CD8-positive, alpha-beta memory T cell (primary cell): ENCODE measurements around the gene GNAO1. TPM values are rescaled to one million over a fixed set of nuclear protein-coding genes. Genes with fewer than 3 reads are reported as not detected.

Experiments
- CTCF ChIA-PET: fragments of 350-600 bp; sonication (Branson Sonifier 250); formaldehyde crosslinking; loops from one replicate; lab custom pipeline; 2021; ENCODE audit warnings: antibody characterized with exemption; lab: Charles Lee
- POLR2A ChIA-PET: fragments of 350-600 bp; sonication (Branson Sonifier 250); formaldehyde crosslinking; loops from one replicate; lab custom pipeline; 2021; ENCODE audit warnings: antibody characterized with exemption; lab: Charles Lee
- DNase-seq, 5 donors: peaks; one replicate each; pipeline versions ENCODE4 v3.0.0 to v3.0.0-alpha.2; 2020 to 2022; ENCODE audit warnings: mixed read lengths in 1 of 5
- H3K27ac ChIP-seq: one replicate; pipeline ENCODE4 v1.7.0; 2013; ENCODE audit warnings: low read depth, mild to moderate bottlenecking, low read length, moderate library complexity
- H3K27me3 ChIP-seq: 2 replicates; pipeline ENCODE4 v1.7.0; 2013; ENCODE audit warnings: low read length, mild to moderate bottlenecking; ENCODE audit not compliant: insufficient read depth, poor library complexity, severe bottlenecking
- H3K36me3 ChIP-seq: 2 replicates; pipeline ENCODE4 v1.7.0; 2013; ENCODE audit warnings: mild to moderate bottlenecking, low read length, moderate library complexity; ENCODE audit not compliant: insufficient read depth
- H3K4me1 ChIP-seq: 2 replicates; pipeline ENCODE4 v1.7.0; 2013; ENCODE audit warnings: mild to moderate bottlenecking, low read length, moderate library complexity; ENCODE audit not compliant: insufficient read depth
- H3K4me3 ChIP-seq: 2 replicates; pipeline ENCODE4 v1.7.0; 2013; ENCODE audit warnings: mild to moderate bottlenecking, low read length
- H3K9me3 ChIP-seq: 2 replicates; pipeline ENCODE4 v1.7.0; 2013; ENCODE audit warnings: mild to moderate bottlenecking, low read length
- H3K27ac Mint-ChIP-seq, 8 donors: one replicate each; pipeline ENCODE4 v1.8.0; 2020 to 2021; ENCODE audit warnings: mixed read lengths in 8 of 8, mild to moderate bottlenecking in 6 of 8, inconsistent platforms in 3 of 8, moderate library complexity in 3 of 8
- H3K27me3 Mint-ChIP-seq, 2 donors: one replicate each; pipeline ENCODE4 v1.8.0; 2020 to 2021; ENCODE audit warnings: mixed read lengths in 2 of 2, mild to moderate bottlenecking in 1 of 2, moderate library complexity in 1 of 2
- H3K36me3 Mint-ChIP-seq, 3 donors: one replicate each; pipeline ENCODE4 v1.8.0; 2020 to 2021; ENCODE audit warnings: mixed read lengths in 3 of 3, inconsistent platforms in 1 of 3, mild to moderate bottlenecking in 1 of 3
- H3K4me1 Mint-ChIP-seq, 3 donors: one replicate each; pipeline ENCODE4 v1.8.0; 2020 to 2021; ENCODE audit warnings: mixed read lengths in 3 of 3, inconsistent platforms in 1 of 3, mild to moderate bottlenecking in 1 of 3
- H3K4me3 Mint-ChIP-seq, 7 donors: one replicate each; pipeline ENCODE4 v1.8.0; 2020 to 2021; ENCODE audit warnings: mixed read lengths in 7 of 7, mild to moderate bottlenecking in 6 of 7, moderate library complexity in 4 of 7, inconsistent platforms in 2 of 7
- H3K9me3 Mint-ChIP-seq, 5 donors: one replicate each; pipeline ENCODE4 v1.8.0; 2020 to 2022; ENCODE audit warnings: mixed read lengths in 5 of 5, mild to moderate bottlenecking in 3 of 5, moderate library complexity in 2 of 5, inconsistent platforms in 1 of 5
- polyA plus RNA-seq: library from polyadenylated mRNA; unstranded; fragments of 300-500 nt; fragmentation: Illumina TruSeq; gene quantifications from one replicate; pipeline ENCODE4 v1.2.3, GENCODE V29; 2021
- total RNA-seq, 2 experiments: library from RNA; stranded (reverse); gene quantifications; one replicate each; pipeline ENCODE4 v1.2.3, GENCODE V29; 2021

GNAO1 gene
- total and polyA plus RNA-seq, 3 experiments from 2014 or later, result 0.86 to 2.5 (median 2.5) TPM

DNA sequence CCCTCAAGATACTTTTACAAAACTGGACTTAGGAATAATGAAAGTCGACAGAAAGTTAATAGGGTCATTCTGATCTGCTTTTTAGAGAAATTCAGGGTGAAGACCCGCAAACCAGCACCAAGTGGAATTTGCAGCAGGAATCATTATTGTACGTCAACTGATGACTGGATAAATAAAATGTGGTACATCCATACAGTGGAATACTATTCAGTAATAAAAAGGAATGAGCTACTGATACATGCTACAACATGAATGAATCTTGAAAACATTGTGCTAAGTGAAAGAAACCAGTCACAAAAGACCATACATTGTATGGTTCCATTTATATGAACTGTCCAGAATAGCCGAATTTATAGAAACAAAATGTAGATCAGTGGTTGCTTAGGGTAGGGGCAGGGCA is 83.1 kb downstream of the GNAO1 start:
- CTCF ChIA-PET, result no interaction called here
- no peak overlapping the region for H3K4me3 Mint-ChIP-seq
- no peaks in the 10 kb centered on the region for H3K9me3 ChIP-seq
- peaks cover 19 to 50% (median 22%) of the 10 kb centered on the region in 3 donors for H3K4me1 Mint-ChIP-seq
- no peak overlapping the region for H3K4me3 ChIP-seq
- H3K36me3 Mint-ChIP-seq, result peaks cover 3 to 13% (median 4%) of the 10 kb centered on the region in 3 donors
- no peaks in the 10 kb centered on the region for H3K36me3 ChIP-seq
- H3K27ac ChIP-seq, result no peak overlapping the region
- no peaks in the 10 kb centered on the region for H3K9me3 Mint-ChIP-seq
- POLR2A ChIA-PET, result interaction anchor here (0.9 kb wide), 1 partner anchor 9 kb away, joined by 3 read pairs; no protein-coding TSS in a partner anchor
- H3K27me3 Mint-ChIP-seq, result peaks cover 0 to under 1% of the 10 kb centered on the region in 2 donors
- H3K4me1 ChIP-seq, result peaks cover 18% of the 10 kb centered on the region
- H3K27me3 ChIP-seq, result no peaks in the 10 kb centered on the region
- DNase-seq, result no peak
- H3K27ac Mint-ChIP-seq, result peak overlapping the region in 1 of 8 donors; percentile 7

DNA sequence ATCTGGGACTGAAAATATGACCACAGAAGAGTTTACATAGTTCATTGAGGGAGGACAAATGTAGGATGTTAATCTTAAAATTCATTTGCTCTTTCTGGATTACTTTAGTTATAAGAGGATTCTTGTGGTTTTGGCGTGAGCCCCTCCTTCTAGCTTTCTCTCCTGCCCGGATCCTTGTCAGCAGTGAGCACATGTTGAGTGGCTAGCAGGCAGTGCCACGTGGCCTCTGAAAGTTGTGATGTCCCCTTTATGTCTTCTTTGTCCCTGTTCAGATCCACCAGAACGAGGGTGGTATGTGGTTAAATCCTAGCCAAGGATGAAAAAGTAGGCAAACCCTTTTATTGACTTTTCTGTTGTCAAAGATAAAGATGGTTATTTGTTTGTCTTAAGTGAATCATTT is 83.8 kb downstream of the GNAO1 start:
- POLR2A ChIA-PET, result interaction anchor here (0.9 kb wide), 1 partner anchor 10 kb away, joined by 3 read pairs; no protein-coding TSS in a partner anchor
- no peak overlapping the region for H3K4me3 ChIP-seq
- Mint-ChIP-seq H3K4me3 (no peak overlapping the region), H3K27me3 (no peaks in the 10 kb centered on the region), H3K27ac (peak overlapping the region in 1 of 8 donors; percentile 39), H3K36me3 (peaks cover 3 to 13% (median 4%) of the 10 kb centered on the region in 3 donors), H3K9me3 (no peaks in the 10 kb centered on the region), H3K4me1 (peaks cover 26 to 57% (median 29%) of the 10 kb centered on the region in 3 donors)
- CTCF ChIA-PET, result no interaction called here
- H3K9me3 ChIP-seq, result no peaks in the 10 kb centered on the region
- H3K27ac ChIP-seq, result no peak overlapping the region
- no peaks in the 10 kb centered on the region for H3K27me3 ChIP-seq
- peaks cover 25% of the 10 kb centered on the region for H3K4me1 ChIP-seq
- no peaks in the 10 kb centered on the region for H3K36me3 ChIP-seq
- DNase-seq, result no peak

DNA sequence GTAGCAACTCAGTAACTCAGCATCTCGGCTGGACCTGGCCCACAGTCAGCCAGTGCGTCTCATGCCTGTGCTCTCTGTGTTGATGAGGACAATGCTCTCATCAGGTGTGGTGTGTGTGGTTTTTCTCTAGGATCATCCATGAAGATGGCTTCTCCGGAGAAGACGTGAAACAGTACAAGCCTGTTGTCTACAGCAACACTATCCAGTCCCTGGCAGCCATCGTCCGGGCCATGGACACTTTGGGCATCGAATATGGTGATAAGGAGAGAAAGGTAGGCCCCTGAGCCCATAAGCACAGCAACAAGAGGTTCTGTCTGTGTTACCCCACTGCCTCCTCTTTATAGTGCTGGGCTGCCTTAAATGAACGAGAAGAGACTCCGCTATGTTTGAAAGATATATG is 84.5 kb downstream of the GNAO1 start:
- H3K36me3 ChIP-seq, result no peaks in the 10 kb centered on the region
- no peaks in the 10 kb centered on the region for H3K9me3 ChIP-seq
- no peak overlapping the region for H3K27ac ChIP-seq
- H3K4me1 Mint-ChIP-seq, result peaks cover 32 to 64% (median 35%) of the 10 kb centered on the region in 3 donors
- peaks cover 29% of the 10 kb centered on the region for H3K4me1 ChIP-seq
- peak overlapping the region in 2 of 8 donors; percentile 12 to 22 for H3K27ac Mint-ChIP-seq
- no peak for DNase-seq
- no peak overlapping the region for H3K4me3 Mint-ChIP-seq
- H3K36me3 Mint-ChIP-seq, result peaks cover 3 to 13% (median 4%) of the 10 kb centered on the region in 3 donors
- H3K27me3 Mint-ChIP-seq, result no peaks in the 10 kb centered on the region
- ChIA-PET CTCF (no interaction called here), POLR2A (no interaction called here)
- no peak overlapping the region for H3K4me3 ChIP-seq
- H3K27me3 ChIP-seq, result no peaks in the 10 kb centered on the region
- no peaks in the 10 kb centered on the region for H3K9me3 Mint-ChIP-seq

DNA sequence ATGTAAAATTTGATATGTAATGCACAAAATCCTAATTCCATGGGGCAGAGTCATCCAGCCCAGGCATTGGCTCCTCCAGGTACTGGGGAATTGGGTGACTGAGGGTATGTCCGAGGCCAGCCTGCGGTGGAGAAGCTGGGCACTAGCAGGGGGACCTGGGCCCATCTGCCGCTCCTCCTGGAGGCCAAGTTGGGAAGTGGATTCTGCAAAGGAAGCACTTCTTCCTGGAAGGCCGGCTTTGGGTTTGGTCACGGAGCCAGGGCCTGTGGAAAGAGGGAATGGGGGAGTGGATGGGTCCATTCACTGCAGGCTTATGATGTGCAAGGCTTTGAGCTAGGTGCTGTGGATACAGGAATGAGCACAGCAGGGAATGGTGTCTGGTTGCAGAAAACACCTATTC is 85.8 kb downstream of the GNAO1 start:
- Mint-ChIP-seq H3K4me3 (peak overlapping the region in 3 of 7 donors; percentile 8 to 71 (median 61)), H3K9me3 (no peaks in the 10 kb centered on the region), H3K36me3 (peaks cover 3 to 13% (median 4%) of the 10 kb centered on the region in 3 donors), H3K27me3 (no peaks in the 10 kb centered on the region), H3K4me1 (peaks cover 40 to 73% (median 40%) of the 10 kb centered on the region in 3 donors), H3K27ac (peak overlapping the region in 6 of 8 donors; percentile 12 to 55 (median 34))
- Histone ChIP-seq H3K27ac (no peak overlapping the region), H3K36me3 (no peaks in the 10 kb centered on the region), H3K27me3 (no peaks in the 10 kb centered on the region), H3K4me3 (no peak overlapping the region), H3K9me3 (no peaks in the 10 kb centered on the region), H3K4me1 (peaks cover 29% of the 10 kb centered on the region)
- CTCF ChIA-PET, result interaction anchor here (2.1 to 3.8 kb wide), 3 partner anchors 13 to 41 kb away, joined by 5 to 14 read pairs (median 12); no protein-coding TSS in a partner anchor
- no peak for DNase-seq
- POLR2A ChIA-PET, result no interaction called here

DNA sequence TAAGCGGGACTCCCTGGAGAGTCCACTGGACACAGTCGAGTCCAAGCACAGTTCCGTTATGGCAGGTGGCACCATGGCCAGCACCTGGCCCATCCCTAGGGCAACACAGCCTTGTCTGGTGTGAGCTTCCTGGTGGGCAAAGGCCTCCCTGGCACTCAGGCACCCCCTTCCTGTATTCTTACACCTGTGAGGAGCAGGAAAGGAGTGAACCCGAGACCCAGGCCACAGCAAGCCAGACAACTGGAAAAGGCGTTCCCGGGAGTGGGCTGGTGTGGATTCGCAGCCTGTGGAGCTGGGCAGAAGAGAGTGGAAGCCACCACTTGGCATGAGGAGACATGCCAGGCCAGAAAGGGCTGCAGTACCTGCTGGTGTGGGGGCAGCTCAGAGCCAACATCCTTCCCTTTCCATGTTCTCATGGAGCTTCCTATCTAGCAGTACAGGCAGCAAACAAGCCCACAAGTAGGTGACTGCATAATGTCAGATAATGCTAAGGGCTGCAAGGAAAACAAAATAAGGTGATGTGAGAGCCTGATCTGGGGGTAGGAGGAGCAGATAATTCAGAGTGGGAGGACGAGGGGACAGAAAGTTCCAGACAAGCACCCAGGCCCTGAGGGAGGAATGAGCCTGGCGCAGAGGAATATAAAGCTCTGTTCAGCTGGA is 87.0 kb downstream of the GNAO1 start:
- no peaks in the 10 kb centered on the region for H3K9me3 Mint-ChIP-seq
- Histone ChIP-seq H3K4me1 (peaks cover 29% of the 10 kb centered on the region), H3K27me3 (no peaks in the 10 kb centered on the region), H3K36me3 (no peaks in the 10 kb centered on the region), H3K9me3 (no peaks in the 10 kb centered on the region), H3K27ac (no peak overlapping the region), H3K4me3 (no peak overlapping the region)
- DNase-seq, result no peak
- H3K27me3 Mint-ChIP-seq, result no peaks in the 10 kb centered on the region
- H3K4me3 Mint-ChIP-seq, result peak overlapping the region; percentile 68 to 95 (median 85)
- peaks cover 40 to 73% (median 40%) of the 10 kb centered on the region in 3 donors for H3K4me1 Mint-ChIP-seq
- H3K36me3 Mint-ChIP-seq, result peaks cover 3 to 13% (median 4%) of the 10 kb centered on the region in 3 donors
- H3K27ac Mint-ChIP-seq, result peak overlapping the region in 7 of 8 donors; percentile 84 to 96 (median 89)
- POLR2A ChIA-PET, result interaction anchor here (1.9 kb wide), 1 partner anchor 16 kb away, joined by 7 read pairs; no protein-coding TSS in a partner anchor
- CTCF ChIA-PET, result interaction anchor here (1.4 to 3.8 kb wide), 4 partner anchors 14 to 40 kb away, joined by 3 to 14 read pairs (median 8); no protein-coding TSS in a partner anchor

DNA sequence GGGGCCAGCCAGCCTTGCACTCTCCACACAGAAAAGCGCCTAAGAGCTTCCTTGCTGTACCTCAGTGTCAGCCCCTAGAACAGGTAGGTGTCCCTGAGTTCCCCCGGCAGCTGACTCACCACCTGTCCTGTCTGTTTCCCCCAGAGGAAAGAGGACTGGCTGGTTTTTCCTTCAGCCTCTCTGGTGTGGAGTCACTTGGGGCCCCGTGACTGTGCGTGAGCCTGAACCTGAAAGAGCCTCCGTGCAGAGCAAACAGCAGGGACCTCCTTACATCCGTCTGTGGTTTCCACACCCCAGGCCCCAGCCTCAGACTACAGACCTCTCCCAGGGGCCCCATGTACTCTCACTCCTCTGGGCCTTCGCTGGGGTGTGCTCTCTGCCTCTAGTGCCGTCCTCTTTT is 87.8 kb downstream of the GNAO1 start:
- POLR2A ChIA-PET, result interaction anchor here (1.9 kb wide), 1 partner anchor 17 kb away, joined by 7 read pairs; no protein-coding TSS in a partner anchor
- Histone ChIP-seq H3K4me1 (peaks cover 29% of the 10 kb centered on the region), H3K4me3 (peak overlapping the region; percentile 37), H3K27me3 (no peaks in the 10 kb centered on the region), H3K36me3 (no peaks in the 10 kb centered on the region), H3K9me3 (no peaks in the 10 kb centered on the region), H3K27ac (peak overlapping the region; percentile 22)
- CTCF ChIA-PET, result interaction anchor here (1.2 to 3.8 kb wide), 4 partner anchors 14 to 39 kb away, joined by 3 to 14 read pairs (median 8); no protein-coding TSS in a partner anchor
- DNase-seq, result peak in 4 of 5 donors; percentile 14 to 72 (median 56)
- peaks cover 40 to 73% (median 40%) of the 10 kb centered on the region in 3 donors for H3K4me1 Mint-ChIP-seq
- peak overlapping the region; percentile 68 to 95 (median 85) for H3K4me3 Mint-ChIP-seq
- H3K27ac Mint-ChIP-seq, result peak overlapping the region; percentile 84 to 97 (median 90)
- peaks cover 3 to 10% (median 4%) of the 10 kb centered on the region in 3 donors for H3K36me3 Mint-ChIP-seq
- no peaks in the 10 kb centered on the region for H3K27me3 Mint-ChIP-seq
- H3K9me3 Mint-ChIP-seq, result no peaks in the 10 kb centered on the region

DNA sequence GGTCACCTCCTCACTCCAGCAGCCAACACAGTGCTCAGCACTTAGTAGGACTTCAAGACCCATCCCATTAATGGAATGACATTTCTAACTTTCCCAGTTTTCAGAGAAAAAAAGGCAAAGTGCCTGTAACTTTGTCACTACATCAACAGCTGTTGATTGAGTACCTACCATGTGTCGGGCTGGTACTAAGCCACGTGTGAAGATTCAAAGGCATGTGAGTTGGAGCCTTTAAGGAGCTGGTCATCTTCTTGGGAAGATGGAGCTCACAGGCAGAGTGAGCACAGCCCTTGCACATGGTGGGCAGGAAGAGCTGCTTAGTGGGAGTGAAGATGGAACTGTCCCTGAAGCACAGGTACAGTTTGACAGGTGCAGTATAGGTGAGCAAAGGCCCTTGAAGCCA is 88.6 kb downstream of the GNAO1 start:
- Histone ChIP-seq H3K4me3 (no peak overlapping the region), H3K9me3 (no peaks in the 10 kb centered on the region), H3K27ac (peak overlapping the region; percentile 27), H3K36me3 (no peaks in the 10 kb centered on the region), H3K4me1 (peaks cover 29% of the 10 kb centered on the region), H3K27me3 (no peaks in the 10 kb centered on the region)
- peaks cover 1 to 4% (median 3%) of the 10 kb centered on the region in 3 donors for H3K36me3 Mint-ChIP-seq
- peak overlapping the region; percentile 84 to 97 (median 90) for H3K27ac Mint-ChIP-seq
- H3K4me1 Mint-ChIP-seq, result peaks cover 40 to 66% (median 40%) of the 10 kb centered on the region in 3 donors
- no peak for DNase-seq
- H3K27me3 Mint-ChIP-seq, result no peaks in the 10 kb centered on the region
- ChIA-PET CTCF (interaction anchor here (1.1 to 3.8 kb wide), 4 partner anchors 13 to 77 kb away, joined by 4 to 14 read pairs (median 10); no protein-coding TSS in a partner anchor), POLR2A (no interaction called here)
- H3K4me3 Mint-ChIP-seq, result peak overlapping the region in 5 of 7 donors; percentile 18 to 87 (median 83)
- H3K9me3 Mint-ChIP-seq, result no peaks in the 10 kb centered on the region
